Measurements from ENCODE around the gene LSM14A. TPM values are rescaled to one million over a fixed set of nuclear protein-coding genes. Genes with fewer than 3 reads are reported as not detected.
A peak's percentile ranks its signal among the peaks of the same experiment; 100 is the strongest.

Gene LSM14A
- total RNA-seq, 1 donor from 2014 or later: 65.4 TPM

GRCh38 chr19:34232566-34233481 is 60.5 kb downstream of the LSM14A start:
- H3K27ac ChIP-seq (replicated peaks): peak overlapping the region; percentile 53
- H3K4me3 ChIP-seq: no peak overlapping the region
- no peaks in the 10 kb centered on the region for H3K9me3 ChIP-seq (replicated peaks)
- peaks cover 25% of the 10 kb centered on the region for H3K4me1 ChIP-seq
- peak; percentile 53 for DNase-seq
- peaks cover 30% of the 10 kb centered on the region for H3K36me3 ChIP-seq
- intact Hi-C loops (cut with micrococcal nuclease): no loop called here
- H3K27me3 ChIP-seq (ENCODE audit: low read depth): no peaks in the 10 kb centered on the region
- TF ChIP-seq CTCF (IDR thresholded peaks at IDR 0.05; ENCODE audit: borderline replicate concordance): no peak

- Histone ChIP-seq H3K4me3 (no peak overlapping the region), H3K9me3 (replicated peaks) (no peaks in the 10 kb centered on the region), H3K36me3 (peaks cover 6% of the 10 kb centered on the region), H3K27me3 (ENCODE audit: low read depth) (no peaks in the 10 kb centered on the region), H3K4me1 (peaks cover 16% of the 10 kb centered on the region), H3K27ac (replicated peaks) (no peak overlapping the region)
- intact Hi-C loops (cut with micrococcal nuclease): no loop called here
- no peak for DNase-seq
- no peak for TF ChIP-seq CTCF (IDR thresholded peaks at IDR 0.05; ENCODE audit: borderline replicate concordance)
Observed at GRCh38 chr19:34235425-34235940, 63.2 kb downstream of the LSM14A start.

- Histone ChIP-seq H3K9me3 (replicated peaks) (no peaks in the 10 kb centered on the region), H3K36me3 (no peaks in the 10 kb centered on the region), H3K4me3 (no peak overlapping the region), H3K27me3 (ENCODE audit: low read depth) (no peaks in the 10 kb centered on the region), H3K27ac (replicated peaks) (no peak overlapping the region), H3K4me1 (peaks cover 16% of the 10 kb centered on the region)
- no peak for DNase-seq
- intact Hi-C loops (cut with micrococcal nuclease): no loop called here
- TF ChIP-seq CTCF (IDR thresholded peaks at IDR 0.05; ENCODE audit: borderline replicate concordance): no peak
Observed at GRCh38 chr19:34236035-34236987, 64.0 kb downstream of the LSM14A start.

- Histone ChIP-seq H3K4me1 (peaks cover 13% of the 10 kb centered on the region), H3K4me3 (no peak overlapping the region), H3K27ac (replicated peaks) (no peak overlapping the region), H3K36me3 (no peaks in the 10 kb centered on the region), H3K9me3 (replicated peaks) (no peaks in the 10 kb centered on the region), H3K27me3 (ENCODE audit: low read depth) (no peaks in the 10 kb centered on the region)
- TF ChIP-seq CTCF (IDR thresholded peaks at IDR 0.05; ENCODE audit: borderline replicate concordance): no peak
- intact Hi-C loops (cut with micrococcal nuclease): no loop called here
- no peak for DNase-seq
Observed at GRCh38 chr19:34237283-34237682, 65.0 kb downstream of the LSM14A start.

- no peaks in the 10 kb centered on the region for H3K9me3 ChIP-seq (replicated peaks)
- H3K4me3 ChIP-seq: no peak overlapping the region
- H3K27me3 ChIP-seq (ENCODE audit: low read depth): no peaks in the 10 kb centered on the region
- intact Hi-C loops (cut with micrococcal nuclease): no loop called here
- no peak for TF ChIP-seq CTCF (IDR thresholded peaks at IDR 0.05; ENCODE audit: borderline replicate concordance)
- no peak overlapping the region for H3K27ac ChIP-seq (replicated peaks)
- no peak for DNase-seq
- H3K36me3 ChIP-seq: no peaks in the 10 kb centered on the region
- peaks cover 6% of the 10 kb centered on the region for H3K4me1 ChIP-seq
Observed at GRCh38 chr19:34237939-34238338, 65.6 kb downstream of the LSM14A start.

All from left ventricle myocardium inferior (tissue), 1 donor.